Cardiac septum (tissue), 1 donor: Measurements from ENCODE around the gene CD48. TPM values are rescaled to one million over a fixed set of nuclear protein-coding genes. Genes with fewer than 3 reads are reported as not detected.

Source experiments
- total RNA-seq: library from RNA; stranded (reverse); fragmentation: NEBNext Ultra II Directional; extraction: Animal tissue kit (Norgen Biotek cat#: 25700); gene quantifications from one replicate; pipeline ENCODE4 v1.2.1, GENCODE V29; 2021
- donor health status: DM: no; HTN: no; CAD: no.

The CD48 gene
- total RNA-seq, 1 donor from 2014 or later: 1.00 TPM

Other genes with a start within 250 kb of the CD48 start
- 0.13 TPM for gene SLAMF6, start 188.6 kb downstream of the CD48 start, total RNA-seq
- 2.4 TPM for gene CD84, start 132.3 kb downstream of the CD48 start, total RNA-seq
- 1.0 TPM for gene SLAMF1, start 64.8 kb downstream of the CD48 start, total RNA-seq
- gene SLAMF7, start 27.4 kb upstream of the CD48 start, total RNA-seq: 1.2 TPM
- 0.16 TPM for gene LY9, start 84.4 kb upstream of the CD48 start, total RNA-seq
- 0.24 TPM for gene CD244, start 151.1 kb upstream of the CD48 start, total RNA-seq
- gene ITLN1, start 173.4 kb upstream of the CD48 start, total RNA-seq: 0.27 TPM
- gene ITLN2, start 243.0 kb upstream of the CD48 start, total RNA-seq: not detected